Thymus (tissue), 11 donors: ENCODE results near the gene RBM38. TPM values are rescaled to one million over a fixed set of nuclear protein-coding genes. Genes with fewer than 3 reads are reported as not detected.

Experiments used
- DNase-seq, 9 donors: peaks; one replicate each; pipeline ENCODE4 v3.0.0-alpha.2; 2013; ENCODE audit warnings: low spot score in 9 of 9, low read depth in 6 of 9, missing footprints in 1 of 9
- H3K27ac ChIP-seq, 2 donors: one replicate each; pipeline ENCODE4 v1.5.1; 2013; ENCODE audit warnings: control low read depth in 1 of 2, low read depth in 1 of 2, low read length in 1 of 2, mild to moderate bottlenecking in 1 of 2, moderate library complexity in 1 of 2
- H3K27me3 ChIP-seq, 2 donors: one replicate each; pipeline ENCODE4 v1.5.1; 2013; ENCODE audit warnings: low read length in 1 of 2; ENCODE audit not compliant: control insufficient read depth in 2 of 2, insufficient read depth in 1 of 2
- H3K36me3 ChIP-seq, 2 donors: one replicate each; pipeline ENCODE4 v1.5.1; 2013; ENCODE audit warnings: low read length in 1 of 2, mild to moderate bottlenecking in 1 of 2, moderate library complexity in 1 of 2; ENCODE audit not compliant: control insufficient read depth in 2 of 2, insufficient read depth in 2 of 2
- H3K4me1 ChIP-seq, 2 donors: one replicate each; pipeline ENCODE4 v1.5.1; 2013; ENCODE audit warnings: low read length in 2 of 2; ENCODE audit not compliant: control insufficient read depth in 2 of 2, insufficient read depth in 2 of 2
- H3K4me3 ChIP-seq, 2 donors: one replicate each; pipeline ENCODE4 v1.5.1; 2013; ENCODE audit warnings: low read length in 2 of 2, control low read depth in 1 of 2, mild to moderate bottlenecking in 1 of 2
- H3K9me3 ChIP-seq, 2 donors: one replicate each; pipeline ENCODE4 v1.5.1; 2013; ENCODE audit warnings: low read length in 1 of 2, mild to moderate bottlenecking in 1 of 2; ENCODE audit not compliant: control insufficient read depth in 2 of 2, insufficient read depth in 1 of 2
- WGBS: extraction: QIAGEN DNeasy Blood & Tissue Kit; methylation state at CpG from one replicate; pipeline ENCODE4 v1.1.7; 2013; 5-methylcytosine and 5-hydroxymethylcytosine counted together
- polyA plus RNA-seq: library from polyadenylated mRNA; stranded (reverse); fragments of 200-250 nt; gene quantifications from one replicate; pipeline ENCODE4 v1.2.3, GENCODE V29; 2013
- total RNA-seq: library from RNA; stranded (reverse); fragments of 120-200 nt; gene quantifications from one replicate; pipeline ENCODE4 v1.2.4, GENCODE V29; 2013
- donor health status: healthy.

The RBM38 gene
- total and polyA plus RNA-seq, 2 donors: 49.2 to 84.6 TPM

DNA sequence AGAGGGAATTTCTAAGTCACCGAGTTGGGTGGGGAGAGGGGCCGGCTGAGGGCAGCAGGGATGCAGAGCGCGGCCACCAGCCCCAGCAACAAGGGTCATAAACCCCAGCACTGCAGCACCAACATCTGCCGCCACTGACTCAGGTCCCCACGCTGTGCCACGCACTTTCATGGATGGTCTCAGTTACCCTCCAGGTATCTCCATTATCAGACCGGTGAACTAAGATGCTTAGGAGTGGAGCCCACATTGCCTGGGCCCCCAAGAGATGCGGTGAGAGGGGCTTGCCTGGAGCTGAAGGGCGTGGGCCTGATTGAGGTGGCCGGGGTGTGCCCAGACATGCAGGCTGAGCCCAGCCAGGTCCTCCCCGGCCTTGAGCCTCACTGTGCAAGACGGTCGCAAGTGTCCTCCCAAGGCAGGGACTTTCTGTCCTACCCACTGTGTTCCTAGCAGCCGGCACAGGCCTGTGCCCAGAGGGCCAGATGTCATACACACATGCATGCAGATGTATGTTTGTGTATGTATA, 19.3 kb downstream of the RBM38 start:
- no peak overlapping the region for H3K4me3 ChIP-seq
- DNase-seq: no peak
- no peaks in the 10 kb centered on the region for H3K9me3 ChIP-seq
- no peak overlapping the region for H3K27ac ChIP-seq
- peaks cover 41 to 49% of the 10 kb centered on the region in 2 donors for H3K36me3 ChIP-seq
- 96% methylated on average over 15 of the region's 15 CpGs for WGBS
- no peaks in the 10 kb centered on the region for H3K4me1 ChIP-seq
- no peaks in the 10 kb centered on the region for H3K27me3 ChIP-seq

DNA sequence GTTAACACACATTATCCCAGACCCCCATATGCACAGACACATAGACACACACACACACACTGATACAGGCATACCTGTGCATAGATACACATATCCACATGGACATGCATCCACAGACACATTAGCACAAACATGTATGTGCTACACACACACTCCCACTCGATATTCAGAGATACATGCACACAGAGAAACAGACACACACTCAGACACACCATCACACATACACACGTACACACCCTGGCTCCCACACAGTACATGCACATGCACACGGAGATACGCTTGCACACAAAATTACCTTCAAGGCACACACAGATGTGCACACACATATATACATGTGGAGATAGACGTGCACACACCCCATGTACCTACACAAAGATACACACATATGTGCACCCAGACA, 19.7 kb downstream of the RBM38 start:
- DNase-seq: no peak
- H3K4me1 ChIP-seq: no peaks in the 10 kb centered on the region
- no peak overlapping the region for H3K4me3 ChIP-seq
- no peaks in the 10 kb centered on the region for H3K9me3 ChIP-seq
- peaks cover 36 to 44% of the 10 kb centered on the region in 2 donors for H3K36me3 ChIP-seq
- 97% methylated on average over 5 of the region's 5 CpGs for WGBS
- no peaks in the 10 kb centered on the region for H3K27me3 ChIP-seq
- H3K27ac ChIP-seq: no peak overlapping the region

DNA sequence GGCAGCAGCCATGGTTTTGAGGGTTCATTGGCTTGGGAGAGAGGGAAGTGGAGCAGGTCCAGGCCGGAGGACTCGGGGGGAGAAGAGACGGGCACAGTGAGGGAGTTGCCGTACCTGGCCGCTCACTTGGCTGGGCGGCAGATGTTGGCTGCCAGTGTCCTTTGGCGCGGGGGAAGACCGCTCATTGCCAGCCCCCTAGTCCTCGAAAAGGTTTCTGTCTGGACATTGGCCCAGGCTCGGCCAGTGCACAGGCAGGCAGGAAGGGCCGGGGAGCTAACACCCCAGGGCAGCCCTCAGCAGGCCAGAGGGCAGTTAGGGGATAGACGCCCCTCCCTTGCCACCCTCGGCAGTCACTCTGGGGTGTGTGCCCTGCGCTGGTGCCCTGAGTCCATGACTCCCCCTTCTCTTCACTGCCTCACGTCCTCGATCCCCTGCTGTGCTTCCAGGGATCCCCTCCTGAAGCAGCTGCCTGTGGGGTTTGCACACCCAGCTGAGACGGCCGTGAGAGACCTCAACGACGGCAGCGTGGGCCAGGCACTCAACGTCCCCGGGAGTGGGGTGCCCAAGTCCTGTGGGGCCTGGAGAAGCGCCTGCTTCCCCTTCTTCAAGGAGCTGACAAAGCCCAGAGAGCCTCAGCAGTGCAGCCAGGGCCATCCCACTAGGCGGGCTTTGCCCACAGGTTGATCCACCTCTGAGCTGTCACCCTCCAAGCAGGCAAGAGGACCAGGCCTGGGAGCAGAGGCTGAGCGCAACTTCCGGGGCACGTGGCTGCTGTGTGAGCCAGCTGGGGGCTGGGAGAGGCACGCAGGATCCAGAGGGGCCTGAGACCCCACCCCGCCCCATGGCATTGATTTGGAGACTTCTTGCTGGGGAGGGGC, 20.4 kb downstream of the RBM38 start:
- no peaks in the 10 kb centered on the region for H3K4me1 ChIP-seq

DNA sequence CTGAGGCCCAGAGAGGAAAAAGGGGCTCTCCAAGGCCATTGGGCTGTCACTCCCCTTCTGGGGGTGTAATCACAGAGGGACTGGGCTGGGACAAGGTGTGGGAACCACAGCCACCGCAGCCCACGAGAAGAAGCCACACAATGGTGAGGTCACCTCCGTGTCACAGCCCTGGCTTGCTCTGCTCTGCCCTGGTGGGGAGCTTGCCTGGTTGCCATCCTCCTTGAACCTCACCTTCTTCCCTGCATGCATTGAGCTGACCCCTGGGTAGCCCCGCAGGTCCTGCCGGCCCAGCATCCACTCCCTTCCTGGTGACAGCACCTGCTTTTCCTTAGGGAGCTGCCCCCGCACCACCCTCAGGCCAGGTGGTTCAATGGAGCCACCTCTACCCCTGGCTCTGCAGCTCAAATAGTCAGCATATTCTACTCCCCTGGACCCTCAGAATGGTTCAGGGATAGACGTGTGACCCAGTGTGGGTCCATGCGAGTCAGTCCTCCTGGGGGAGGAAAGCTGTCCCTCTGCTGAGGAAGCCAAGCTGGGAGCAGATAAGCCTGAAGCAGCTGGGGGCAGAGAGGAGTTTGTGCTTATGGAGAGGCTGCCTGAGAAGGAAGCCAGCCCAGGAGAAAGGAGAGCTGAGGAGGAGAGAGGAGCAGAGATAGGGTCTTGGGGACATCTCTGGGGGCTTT, 21.3 kb downstream of the RBM38 start:
- DNase-seq: no peak
- no peaks in the 10 kb centered on the region for H3K27me3 ChIP-seq

More for the DNA sequence above, 20.4 kb downstream of the RBM38 start:
- WGBS: 97% methylated on average over 31 of the region's 31 CpGs
- no peaks in the 10 kb centered on the region for H3K9me3 ChIP-seq
- H3K36me3 ChIP-seq: peaks cover 30 to 37% of the 10 kb centered on the region in 2 donors
- no peak overlapping the region for H3K4me3 ChIP-seq
- no peak overlapping the region for H3K27ac ChIP-seq
- H3K27me3 ChIP-seq: no peaks in the 10 kb centered on the region
- no peak for DNase-seq

DNA sequence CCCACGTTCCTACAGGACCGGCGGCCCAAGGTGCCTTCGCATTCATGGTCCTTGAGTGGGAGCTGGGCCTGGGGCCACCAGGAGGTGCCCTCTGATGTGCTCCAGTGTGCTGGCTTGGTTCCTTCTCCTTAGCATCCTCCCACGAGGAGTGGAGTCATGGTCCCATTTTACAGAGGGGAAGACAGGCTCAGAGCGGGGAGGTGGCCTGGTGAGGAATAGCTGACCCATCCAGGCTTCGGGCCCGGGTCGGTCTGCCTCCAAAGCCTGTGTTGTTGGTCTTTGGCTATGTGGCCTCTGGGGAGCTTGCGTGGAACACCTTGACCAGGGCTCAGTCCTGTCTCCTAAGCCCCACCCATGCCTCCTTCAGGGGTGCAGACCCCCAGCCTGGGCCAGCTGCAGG, 22.8 kb downstream of the RBM38 start:
- Histone ChIP-seq H3K36me3 (peaks cover 11 to 15% of the 10 kb centered on the region in 2 donors), H3K9me3 (no peaks in the 10 kb centered on the region), H3K27me3 (peaks cover 0 to 4% of the 10 kb centered on the region in 2 donors), H3K27ac (no peak overlapping the region), H3K4me3 (no peak overlapping the region), H3K4me1 (no peaks in the 10 kb centered on the region)
- WGBS: 97% methylated on average over 10 of the region's 10 CpGs
- DNase-seq: no peak

More for the DNA sequence above, 21.3 kb downstream of the RBM38 start:
- no peak overlapping the region for H3K27ac ChIP-seq
- H3K4me1 ChIP-seq: no peaks in the 10 kb centered on the region
- peaks cover 26 to 30% of the 10 kb centered on the region in 2 donors for H3K36me3 ChIP-seq
- WGBS: 96% methylated on average over 8 of the region's 8 CpGs
- no peak overlapping the region for H3K4me3 ChIP-seq
- H3K9me3 ChIP-seq: no peaks in the 10 kb centered on the region

DNA sequence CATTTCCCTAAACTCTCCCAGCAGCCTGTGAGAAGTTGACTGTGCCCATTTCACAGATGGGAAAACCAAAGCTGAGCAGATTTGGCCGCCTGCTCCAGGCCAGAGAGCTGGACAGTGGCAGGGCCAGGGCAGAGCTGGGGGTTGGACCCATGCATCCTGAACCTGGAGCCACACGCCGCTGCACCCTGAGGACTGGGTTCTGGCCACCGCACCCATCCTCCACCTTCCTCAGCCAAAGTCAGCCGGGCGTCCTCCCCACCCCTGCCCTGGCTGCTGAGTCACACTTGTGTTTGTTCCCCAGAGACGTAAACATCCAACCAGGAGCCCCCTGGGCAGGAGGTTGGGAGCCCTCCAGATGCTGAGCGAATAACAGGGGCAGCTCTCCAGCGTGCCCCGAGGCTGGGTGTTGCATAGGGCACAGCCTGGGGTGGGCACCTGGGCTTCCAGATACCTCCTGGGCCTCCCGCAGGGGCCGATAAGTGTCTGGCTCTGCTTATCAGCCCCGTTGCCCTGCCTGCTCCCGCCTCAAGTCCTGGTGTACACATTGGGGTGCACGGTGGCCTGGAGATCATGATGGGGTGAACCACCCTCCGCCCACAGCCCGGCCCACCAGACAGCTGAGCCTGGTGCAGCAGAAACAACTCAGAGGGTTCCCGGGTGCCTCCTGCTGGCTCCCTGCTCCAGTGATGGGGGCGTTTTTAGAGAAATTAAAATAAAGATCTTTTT, 23.8 kb downstream of the RBM38 start:
- whole genome bisulfite sequencing: 87% methylated on average over 19 of the region's 19 CpGs

DNA sequence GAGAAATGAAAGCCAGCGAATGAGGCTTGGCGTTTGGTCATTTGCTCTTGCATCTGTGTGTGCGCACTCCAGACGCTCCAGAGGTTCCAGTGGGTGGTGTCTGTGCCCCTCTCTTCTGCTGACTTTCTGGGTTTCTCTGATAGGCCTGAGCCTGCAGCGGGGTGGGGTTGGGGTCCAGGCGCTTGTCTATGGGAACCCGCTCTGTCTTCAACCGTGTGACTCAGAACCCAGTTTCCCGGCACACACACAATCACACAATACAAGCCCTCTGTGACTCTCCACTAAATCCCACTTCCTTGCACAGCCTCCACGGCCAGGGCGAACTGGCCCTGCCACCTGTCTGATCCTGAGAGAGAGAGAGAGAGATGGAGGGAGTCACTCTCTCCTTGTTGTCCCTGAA, 24.6 kb downstream of the RBM38 start:
- H3K9me3 ChIP-seq: no peaks in the 10 kb centered on the region
- H3K27me3 ChIP-seq: peaks cover 3 to 4% of the 10 kb centered on the region in 2 donors
- no peak overlapping the region for H3K27ac ChIP-seq
- H3K36me3 ChIP-seq: no peaks in the 10 kb centered on the region
- H3K4me3 ChIP-seq: no peak overlapping the region
- H3K4me1 ChIP-seq: no peaks in the 10 kb centered on the region
- no peak for DNase-seq
- WGBS: 93% methylated on average over 11 of the region's 11 CpGs

More for the DNA sequence above, 23.8 kb downstream of the RBM38 start:
- Histone ChIP-seq H3K36me3 (peaks cover under 1 to 5% of the 10 kb centered on the region in 2 donors), H3K27me3 (peaks cover 0 to 4% of the 10 kb centered on the region in 2 donors), H3K4me1 (no peaks in the 10 kb centered on the region), H3K4me3 (no peak overlapping the region), H3K27ac (no peak overlapping the region), H3K9me3 (no peaks in the 10 kb centered on the region)
- DNase-seq: no peak

DNA sequence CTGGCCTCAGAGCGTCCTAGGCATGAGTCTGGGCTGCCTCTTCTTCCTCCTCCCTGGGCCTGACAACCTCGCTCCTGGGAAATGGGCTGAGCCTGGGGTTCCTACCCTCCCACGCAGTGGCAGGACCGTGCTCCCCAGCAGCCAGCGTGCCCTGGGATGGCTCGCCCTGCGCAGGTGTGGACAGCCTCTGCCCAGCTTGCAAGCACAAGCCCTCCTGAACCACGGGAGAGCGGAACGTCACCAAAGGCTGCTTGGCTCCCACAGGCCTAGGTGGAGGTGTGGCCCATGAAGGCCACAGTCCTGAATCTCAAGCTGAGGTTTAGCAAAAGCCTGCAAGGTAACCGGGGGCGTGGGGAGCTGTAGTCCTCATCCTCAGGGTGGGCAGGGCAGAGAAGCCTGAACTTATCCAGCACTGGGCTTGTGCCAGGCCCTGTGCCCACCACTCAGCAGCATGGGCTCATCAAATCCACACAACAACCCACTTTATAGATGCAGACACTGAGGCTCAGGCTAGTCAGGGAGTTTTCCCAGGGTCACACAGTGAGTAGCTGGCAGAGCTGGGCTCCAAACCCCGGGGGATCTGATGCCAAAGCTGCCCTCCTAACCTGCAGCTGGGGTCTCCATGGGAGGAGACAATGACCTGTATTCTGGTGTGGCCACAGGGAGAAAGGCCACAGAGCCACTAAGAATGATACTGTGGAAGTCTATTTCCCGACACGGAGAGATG, 25.3 kb downstream of the RBM38 start:
- DNase-seq: no peak
- no peak overlapping the region for H3K4me3 ChIP-seq
- peaks cover 3 to 4% of the 10 kb centered on the region in 2 donors for H3K27me3 ChIP-seq
- H3K4me1 ChIP-seq: no peaks in the 10 kb centered on the region
- no peak overlapping the region for H3K27ac ChIP-seq
- 89% methylated on average over 15 of the region's 15 CpGs for WGBS
- H3K9me3 ChIP-seq: no peaks in the 10 kb centered on the region
- no peaks in the 10 kb centered on the region for H3K36me3 ChIP-seq
